NOMO-1 (cell line): Measurements from ENCODE around the gene INTS1.
"Not testable (repeated sequence)": the region's sequence is repeated elsewhere in the genome, so short reads cannot be mapped to it uniquely, and the experiment has no call there.

Source experiments
- DNase-seq, 2 experiments: peaks; one replicate each; lab custom pipeline; 2025; ENCODE audit not compliant: unreplicated experiment in 2 of 2; lab: John Stamatoyannopoulos, UW

The INTS1 gene

DNA sequence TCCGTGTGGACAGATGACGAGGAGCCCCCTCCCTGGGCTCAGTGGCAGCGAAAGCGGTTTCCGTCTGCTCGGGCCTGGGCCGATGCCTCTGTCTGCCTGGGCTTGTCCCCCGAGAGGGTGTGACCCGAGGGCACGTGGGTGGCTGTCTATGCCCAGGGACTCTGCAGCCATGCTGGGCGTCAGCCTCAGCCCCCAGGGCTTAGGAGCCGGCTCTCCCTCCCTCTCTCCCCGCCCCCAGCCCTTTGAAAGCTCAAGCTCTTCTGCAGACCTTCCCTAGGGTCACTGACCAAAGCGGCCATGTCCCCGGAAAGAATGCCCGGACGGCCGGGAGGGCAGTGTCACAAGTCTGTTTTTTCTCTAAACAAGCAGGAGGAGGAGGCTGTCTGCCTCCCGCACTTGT is 52.0 kb downstream of the INTS1 start:
- no peak for DNase-seq

DNA sequence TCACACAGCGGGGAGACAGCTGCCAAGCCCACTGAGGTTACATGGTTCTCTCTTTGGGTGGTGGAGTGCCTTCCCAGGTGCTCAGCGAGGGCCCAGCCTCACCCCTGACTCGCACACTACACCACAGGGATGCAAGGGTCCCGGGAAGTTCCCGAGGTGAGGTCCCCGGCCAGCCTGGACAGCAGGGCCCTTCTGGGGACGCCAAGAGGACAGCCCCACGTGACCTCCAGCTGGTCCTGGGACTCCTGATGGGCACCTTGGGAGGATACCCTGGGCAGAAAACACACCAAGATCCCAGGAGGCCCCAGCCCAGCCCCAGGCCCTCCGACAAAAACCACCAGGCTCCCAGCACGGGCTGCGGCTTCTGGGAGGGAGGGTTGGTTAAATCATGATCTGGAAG is 53.2 kb downstream of the INTS1 start:
- DNase-seq = no peak

DNA sequence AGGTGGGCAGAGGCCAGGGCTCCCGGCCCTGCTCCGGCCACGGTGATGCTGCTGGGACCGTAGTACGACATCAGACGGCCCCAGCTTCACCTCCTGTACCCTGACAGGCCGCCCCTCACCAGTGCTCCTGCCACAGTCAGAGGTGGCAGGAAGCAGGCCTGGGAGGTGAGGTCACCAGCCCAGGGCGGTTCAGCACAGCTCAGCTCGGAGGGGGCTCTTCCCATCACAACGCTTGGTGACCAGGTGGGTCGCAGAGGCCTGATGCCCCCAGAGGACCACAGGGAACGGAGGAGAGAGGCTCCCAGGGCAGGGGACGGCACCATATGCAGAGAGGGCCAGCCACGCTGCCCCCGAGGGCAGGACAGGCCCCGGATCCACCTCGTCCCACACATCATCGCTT is 53.8 kb downstream of the INTS1 start:
- no peak for DNase-seq

DNA sequence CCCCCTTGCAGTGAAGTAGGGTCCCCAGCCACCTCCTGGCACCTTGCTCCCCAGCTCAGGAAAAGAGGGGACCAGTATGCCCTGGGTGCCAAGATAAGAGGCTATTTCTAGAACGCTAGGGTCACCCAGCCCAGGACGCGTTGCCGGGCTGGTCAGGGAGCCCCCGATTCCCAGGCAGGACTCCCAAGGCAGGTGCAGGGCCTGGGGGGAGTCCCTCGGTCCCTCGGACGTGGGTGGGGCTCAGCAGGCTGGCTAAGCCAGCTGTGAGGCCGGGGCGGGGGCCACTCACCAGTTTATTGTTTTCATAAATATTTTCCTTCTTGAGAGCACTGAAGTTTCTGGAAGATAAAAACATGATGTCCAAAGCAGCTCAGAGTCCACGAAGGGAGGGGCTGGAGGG is 54.2 kb downstream of the INTS1 start:
- no peak for DNase-seq

DNA sequence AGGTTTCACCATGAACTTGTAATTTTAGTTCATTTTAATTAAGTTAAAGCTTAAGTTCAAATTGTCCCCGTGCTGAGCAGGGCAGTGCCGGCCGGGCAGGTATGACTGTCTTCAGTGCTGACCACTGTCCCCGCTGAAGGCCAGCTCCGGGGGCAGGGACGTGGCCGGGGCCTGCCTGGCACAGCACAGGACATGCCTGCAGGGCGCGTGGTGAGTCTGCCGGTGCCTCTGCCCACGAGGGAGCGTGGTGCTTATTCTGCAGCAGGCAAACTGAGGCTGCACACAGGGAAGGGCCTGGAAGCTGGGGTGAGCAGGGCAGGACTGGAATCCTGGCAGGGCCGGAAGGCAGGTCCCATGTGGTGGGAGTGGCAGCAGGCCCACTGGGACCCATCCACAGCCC is 54.7 kb downstream of the INTS1 start:
- DNase-seq = no peak

DNA sequence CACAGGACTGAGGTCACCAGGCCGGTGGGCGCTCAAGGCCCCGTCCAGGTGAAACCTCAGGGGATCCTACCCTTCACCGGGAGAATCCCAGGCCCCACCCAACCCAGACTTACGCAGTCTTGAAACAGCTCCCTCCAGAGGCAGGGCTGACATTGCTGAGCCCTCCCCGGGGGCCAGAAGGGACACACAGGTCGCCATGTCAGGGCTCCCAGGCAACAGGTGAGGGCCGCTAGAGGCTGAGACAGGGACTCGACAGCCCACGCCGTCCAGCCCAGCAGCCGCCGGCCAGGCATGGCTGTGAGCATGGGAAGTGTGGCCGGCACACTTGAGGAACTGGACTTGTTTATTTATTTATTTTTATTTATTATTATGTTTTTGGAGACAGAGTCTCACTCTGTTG is 55.2 kb downstream of the INTS1 start:
- no peak for DNase-seq

DNA sequence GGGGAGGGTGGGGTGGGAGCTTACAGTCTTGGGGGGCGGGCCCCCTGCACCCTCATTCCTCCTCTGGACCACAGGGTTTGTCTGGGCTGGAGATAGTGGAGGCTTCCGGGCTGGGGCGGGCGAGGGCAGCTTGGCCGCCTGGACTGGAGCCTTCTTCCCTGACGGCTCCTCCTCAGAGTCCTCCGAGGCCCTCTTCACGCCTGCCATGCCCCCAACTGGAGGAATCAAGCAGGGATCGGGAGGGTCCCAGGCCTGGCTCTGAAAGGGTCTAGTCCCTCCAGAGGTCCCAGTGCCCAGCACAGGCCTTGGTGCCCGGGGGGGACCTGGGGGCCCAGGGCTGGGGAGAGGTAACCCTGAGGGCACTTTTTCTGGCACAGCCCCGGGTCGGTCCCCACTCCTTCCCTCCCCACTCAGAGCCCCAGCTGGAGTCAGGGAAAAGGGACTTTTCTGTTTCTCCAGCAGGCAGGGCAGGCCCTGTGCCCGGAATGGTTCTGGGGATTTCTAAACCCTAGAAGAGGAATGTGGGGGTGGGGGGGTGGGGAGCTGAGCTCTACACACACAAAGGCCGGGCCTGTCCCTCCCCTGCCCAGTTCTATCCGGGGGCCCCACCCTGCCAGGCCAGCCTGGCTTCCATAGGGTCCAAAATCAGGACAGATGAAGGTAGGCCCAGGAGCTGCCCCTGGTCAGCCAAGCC is 56.5 kb downstream of the INTS1 start:
- DNase-seq = no peak

DNA sequence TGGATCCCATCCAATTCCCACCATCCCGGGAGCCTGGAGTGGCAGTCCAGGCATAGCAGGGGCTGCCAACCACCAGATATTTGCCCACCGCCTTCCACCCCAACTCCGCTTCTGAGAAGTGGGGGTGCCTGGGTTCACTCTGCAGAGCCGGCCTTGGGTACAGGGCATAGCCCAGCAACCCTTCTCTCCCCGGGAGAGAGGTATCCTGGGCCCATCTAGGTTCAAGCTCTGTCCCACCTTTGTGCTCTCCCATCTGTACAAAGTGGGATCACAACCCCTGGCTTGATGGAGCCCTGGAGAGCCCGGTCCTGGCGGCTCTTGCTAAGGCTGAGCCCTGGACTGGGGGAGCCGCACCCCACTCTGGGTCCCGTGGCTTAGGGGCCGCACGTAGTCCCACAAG is 57.1 kb downstream of the INTS1 start:
- no peak for DNase-seq

DNA sequence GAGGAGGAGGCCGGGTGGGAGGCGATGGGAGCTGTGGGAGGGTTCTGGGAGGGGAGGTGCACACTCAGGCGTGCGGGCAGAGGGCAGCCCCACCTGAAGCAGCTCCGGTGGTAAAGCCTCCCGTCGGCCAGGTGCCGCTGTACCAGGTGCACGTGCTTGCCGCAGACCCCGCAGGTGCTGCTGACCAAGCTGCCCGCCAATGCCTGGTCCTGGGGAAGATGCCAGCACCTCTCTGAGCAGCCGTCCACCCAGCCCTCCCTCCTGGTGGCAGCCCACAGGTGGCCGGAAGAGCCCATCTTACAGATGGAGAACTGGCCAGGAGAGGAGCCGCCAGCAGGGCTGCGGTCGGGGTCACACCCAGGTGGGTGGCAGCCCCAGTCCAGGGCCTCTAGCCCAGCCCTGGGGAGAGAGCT is 57.6 kb downstream of the INTS1 start:
- DNase-seq = no peak

DNA sequence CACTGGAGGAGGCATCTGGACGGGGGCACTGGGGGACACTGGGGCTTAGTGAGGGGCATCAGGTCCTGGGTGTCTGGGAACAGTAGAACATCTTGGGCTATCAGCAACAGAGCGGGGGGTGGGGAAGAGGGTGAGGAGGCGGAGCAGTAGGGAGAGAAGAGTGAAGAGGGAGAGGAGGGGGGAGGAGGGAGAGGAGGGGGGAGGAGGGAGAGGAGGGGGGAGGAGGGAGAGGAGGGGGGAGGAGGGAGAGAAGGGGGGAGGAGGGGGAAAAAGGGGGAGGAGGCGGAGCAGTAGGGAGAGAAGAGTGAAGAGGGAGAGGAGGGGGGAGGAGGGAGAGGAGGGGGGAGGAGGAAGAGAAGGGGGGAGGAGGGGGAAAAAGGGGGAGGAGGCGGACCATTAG is 58.2 kb downstream of the INTS1 start:
- not testable (repeated sequence) for DNase-seq

DNA sequence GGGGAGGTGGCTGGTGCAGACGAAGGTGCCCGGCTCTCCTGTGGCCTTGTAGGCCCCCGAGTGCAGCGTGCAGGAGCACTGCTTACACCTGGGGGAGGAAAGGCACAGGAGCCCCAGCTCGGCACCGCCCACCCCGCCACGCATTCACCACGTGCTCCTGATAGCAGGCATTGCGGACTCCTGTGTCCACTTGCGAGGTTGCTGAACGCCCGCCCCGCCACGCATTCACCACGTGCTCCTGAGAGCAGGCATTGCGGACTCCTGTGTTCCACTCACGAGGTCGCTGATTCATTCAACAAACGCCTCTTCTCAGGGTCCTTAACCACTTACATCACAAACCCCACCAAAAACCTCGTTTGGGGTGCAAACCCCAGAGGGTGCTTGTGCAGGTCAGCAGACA is 58.8 kb downstream of the INTS1 start:
- DNase-seq = no peak

DNA sequence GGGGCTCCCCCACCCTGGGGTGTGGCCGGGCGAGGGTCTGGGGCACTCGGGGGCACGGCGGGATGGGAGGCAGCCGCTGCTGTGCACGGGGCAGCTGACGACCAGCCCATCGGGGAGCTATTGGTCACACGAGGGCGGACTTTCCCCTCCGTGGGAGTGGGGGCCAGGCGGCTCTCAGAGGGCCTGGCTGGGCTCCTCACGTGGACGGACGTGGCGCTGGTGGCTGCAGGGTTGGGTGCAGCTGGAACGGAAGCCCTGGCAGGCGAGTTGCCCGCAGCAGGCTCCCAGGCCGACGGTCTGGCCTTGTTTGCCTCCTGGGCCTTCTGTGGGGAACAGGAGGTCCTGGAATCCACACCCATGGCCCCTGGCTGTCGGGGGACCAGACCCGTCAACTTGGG is 59.3 kb downstream of the INTS1 start:
- DNase-seq = no peak

DNA sequence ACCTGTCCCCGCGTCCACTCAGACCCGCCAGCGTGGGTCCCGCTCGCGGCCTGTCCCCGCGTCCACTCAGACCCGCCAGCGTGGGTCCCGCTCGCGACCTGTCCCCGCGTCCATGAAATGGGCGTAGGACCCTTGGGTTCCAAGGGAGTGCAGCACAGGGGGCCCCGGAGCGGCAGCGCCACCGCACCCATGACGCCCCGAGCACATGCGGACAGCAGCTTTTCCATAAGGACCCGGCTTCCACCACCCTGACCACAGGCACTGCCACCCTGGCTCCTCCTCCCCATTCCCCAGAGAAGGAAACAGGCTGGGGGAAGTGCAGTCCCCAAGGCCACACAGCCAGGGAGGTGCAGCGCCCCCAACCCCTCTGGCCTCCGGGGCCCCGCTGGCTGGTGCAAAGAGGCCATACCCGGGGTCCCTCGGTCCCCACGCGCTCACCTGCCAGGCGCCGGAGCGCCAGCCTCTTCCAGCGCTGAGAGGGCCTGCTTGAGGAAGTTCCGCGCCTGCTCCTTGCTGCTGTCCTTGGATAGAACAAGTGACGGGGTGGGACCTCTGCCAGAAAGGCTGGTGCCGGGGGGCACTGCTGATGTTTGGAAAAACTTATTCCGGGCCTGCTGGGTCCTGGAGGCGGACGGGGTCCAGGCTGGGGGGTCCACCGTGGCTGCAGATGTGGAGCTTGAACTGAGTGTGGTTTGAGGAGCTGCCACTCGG is 59.8 kb downstream of the INTS1 start:
- DNase-seq = no peak

DNA sequence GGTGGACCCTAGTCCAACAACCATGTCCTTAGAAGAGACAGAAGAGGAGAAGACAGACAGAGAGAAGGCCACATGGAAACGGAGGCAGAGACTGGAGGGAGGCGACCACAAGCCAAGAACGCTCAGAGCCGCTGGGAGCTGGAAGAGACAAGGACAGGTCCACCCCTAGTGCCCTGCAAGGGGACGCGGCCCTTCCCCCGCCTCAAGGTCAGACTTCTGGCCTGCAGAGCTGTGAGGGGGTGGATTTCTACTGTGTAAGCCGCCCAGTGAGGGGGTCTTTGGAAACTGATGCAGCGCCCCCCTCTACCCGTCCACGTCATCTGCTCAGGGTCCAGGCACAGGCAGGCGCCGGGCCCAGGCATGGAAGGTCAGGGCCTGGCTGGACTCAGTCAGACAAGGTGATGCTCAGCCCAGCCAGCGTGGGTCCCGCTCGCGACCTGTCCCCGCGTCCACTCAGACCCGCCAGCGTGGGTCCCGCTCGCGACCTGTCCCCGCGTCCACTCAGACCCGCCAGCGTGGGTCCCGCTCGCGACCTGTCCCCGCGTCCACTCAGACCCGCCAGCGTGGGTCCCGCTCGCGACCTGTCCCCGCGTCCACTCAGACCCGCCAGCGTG is 60.5 kb downstream of the INTS1 start:
- DNase-seq = not testable (repeated sequence)

DNA sequence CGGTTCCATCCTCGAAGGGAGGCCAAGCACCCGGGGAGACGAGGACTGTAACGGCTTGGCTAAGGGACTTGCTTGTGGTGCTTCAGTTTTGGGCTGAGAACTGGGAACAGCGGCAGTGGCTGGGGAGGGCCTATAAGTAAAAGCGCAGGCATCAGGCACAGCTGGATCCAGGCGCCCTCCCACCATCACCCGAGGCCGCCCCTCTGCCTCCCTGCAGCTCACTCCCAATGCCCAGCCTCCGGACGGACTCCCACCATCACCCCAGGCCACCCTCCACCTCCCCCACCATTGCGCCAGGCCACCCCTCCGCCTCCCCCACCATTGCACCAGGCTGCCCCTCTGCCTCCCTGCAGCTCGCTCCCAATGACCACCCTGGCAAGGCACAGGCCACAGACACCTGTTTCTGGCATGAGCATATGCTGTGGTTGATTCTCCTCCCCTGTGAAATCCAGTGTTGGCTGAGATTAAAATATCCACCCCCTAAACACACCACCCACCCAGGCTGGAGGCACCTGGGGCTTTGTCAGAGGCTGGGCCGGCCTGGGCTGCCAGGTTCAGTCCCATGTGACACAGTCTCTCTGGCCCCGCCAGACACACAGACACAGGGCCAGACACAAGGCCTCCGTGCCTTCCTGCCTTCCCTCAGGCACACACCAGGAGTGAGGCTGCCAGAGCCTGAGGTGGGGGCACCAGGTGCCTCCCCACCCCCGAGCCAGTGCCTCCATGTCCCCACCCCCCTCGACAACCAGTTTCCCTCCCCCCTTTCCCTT is 61.6 kb downstream of the INTS1 start:
- no peak for DNase-seq

DNA sequence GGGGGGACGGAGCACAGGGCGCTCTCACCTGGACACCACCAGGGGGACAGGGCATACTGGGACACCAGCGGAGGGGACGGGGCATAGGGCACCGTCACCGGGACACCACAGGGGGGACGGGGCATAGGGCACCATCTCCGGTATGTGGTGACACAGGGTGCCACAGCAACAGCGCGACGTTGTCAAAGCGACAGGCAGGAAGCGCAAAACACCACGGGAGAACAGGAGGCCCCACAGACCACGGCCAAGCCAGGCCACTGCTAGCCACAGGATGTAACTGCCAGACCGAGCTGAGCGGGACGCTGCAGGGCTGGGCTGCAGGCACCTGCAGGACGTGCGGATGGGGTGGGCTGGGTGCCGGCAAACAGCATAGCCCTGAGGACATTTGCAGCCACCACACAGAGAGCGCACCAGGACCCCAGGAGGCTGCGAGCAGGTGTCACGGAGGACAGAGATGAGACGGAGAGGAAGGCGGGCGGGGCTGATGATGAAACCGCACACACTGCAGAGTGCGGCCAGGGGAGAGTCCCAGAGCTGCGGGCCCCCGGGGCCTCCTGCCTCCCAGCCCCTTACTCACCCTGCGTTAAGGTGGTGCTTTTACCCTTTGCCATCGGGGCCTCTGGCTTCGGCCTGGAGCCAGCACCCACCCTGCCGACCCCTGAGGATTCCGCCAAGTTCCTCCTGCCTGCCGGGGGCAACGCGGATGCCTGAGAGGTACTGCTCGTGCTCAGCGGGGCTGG is 62.4 kb downstream of the INTS1 start:
- no peak for DNase-seq

DNA sequence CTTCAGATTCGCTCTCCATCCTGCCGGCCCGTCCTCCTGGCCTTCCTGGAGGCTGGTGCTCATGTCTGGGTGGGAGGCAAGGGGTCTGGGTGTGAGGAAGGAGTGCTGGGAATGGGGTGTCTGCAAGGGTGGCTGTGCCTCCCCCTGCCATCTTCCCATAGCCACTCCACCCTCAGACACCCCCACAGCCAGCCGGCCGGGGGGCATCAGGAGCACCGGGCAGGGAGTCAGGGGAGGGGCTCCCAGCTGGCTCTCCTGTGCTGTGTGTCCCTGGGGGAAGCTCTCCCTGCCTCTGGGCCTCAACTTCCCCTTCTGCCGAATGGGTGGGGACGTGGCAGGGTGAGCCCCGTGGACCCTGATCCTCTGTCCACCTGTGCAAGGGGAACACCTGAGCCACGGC is 63.6 kb downstream of the INTS1 start:
- no peak for DNase-seq

DNA sequence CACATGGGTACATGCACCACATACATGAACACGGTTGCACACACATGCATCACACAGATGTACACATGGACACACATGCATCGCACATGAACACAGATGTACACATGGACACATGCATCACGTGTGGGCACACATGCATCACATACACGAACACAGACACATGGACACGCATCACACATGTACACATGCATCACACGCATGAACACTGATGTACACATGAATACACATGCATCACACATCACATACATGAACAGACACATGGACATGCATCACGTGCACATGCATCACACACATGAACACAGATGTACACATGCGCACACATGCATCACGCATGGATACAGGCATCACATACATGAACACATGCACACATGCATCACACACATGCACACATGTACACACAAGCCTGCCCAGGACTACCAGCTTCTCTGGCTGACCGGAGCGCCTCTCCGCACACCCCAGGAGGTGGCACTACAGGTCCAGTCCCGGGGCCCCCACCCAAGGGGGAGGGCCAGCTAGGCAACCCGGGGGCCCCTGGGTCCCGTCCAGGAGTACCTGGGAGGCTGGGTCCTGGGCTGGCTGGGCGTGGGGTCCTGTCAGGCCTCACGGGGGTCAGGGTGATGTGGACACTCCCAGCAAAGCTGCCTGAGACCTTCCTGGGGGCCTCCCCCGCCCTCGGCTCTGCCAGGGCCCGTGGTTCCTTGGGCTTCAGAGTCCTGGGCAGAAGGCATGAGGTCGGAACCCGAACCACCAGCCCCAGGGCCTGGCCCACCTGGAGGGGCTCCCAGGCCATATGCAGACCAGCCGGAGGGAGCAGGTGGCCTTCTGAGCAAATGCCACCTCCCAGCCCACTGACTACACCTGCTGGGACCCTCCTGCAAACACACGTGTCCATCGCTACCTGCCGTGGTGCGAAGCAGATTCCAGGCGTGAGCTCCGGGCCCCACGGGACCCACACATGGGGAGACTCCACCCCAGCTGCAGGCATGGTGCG is 64.5 kb downstream of the INTS1 start:
- DNase-seq = no peak

DNA sequence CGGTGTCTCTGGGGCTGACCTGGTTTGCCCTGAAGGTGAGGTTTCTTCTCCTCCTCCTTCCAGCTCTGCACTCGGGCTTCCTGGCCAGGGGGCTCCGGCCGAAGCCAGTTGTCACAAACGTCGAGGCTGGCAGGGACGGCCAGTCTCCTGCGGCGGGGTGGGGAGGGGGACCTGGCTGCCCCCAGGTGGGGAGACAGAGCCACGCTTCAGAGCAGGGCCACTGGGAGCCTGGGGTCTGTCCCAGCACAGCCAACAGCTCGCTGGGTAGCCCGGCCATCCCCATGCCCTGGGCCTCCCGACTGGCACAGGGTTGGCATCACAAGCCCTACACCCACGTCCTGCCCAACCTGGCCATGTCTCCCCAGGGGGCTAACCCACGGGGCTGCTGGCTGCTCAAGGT is 65.4 kb downstream of the INTS1 start:
- DNase-seq = no peak

DNA sequence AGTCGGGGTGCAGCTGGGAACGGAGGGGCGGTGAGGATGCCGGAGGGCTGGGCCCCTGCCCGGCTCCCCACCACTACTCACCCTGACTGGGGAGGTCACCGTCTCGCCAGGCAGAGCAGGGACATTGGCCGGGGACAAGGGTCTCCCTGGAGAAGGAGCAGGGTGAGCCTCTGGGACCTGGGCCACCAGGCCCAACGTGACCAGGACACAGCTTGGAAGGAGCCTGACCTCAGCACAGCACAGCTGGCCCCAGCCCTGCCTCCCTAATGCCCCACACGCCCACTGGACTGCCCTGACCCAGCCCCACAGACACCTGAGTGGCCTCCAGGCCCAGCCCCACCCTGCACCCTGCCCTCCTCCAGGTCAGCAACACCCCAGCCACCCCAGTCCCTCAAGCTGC is 66.0 kb downstream of the INTS1 start:
- no peak for DNase-seq
